ENCODE measurements around the gene CMKLR1.

Gene CMKLR1

GRCh38 chr12:108337235-108338223 is 1.6 kb downstream of the CMKLR1 start:
- H3K4me3 ChIP-seq (ENCODE audit: low read depth, low read length): no peak overlapping the region
- DNase-seq (ENCODE audit: low read depth): no peak
- TF ChIP-seq CTCF (IDR thresholded peaks at IDR 0.05; ENCODE audit: low read depth, low read length, missing control alignments): peak; percentile 70

- peak; percentile 89 for DNase-seq (ENCODE audit: low read depth)
Observed at GRCh38 chr12:108335349-108336119, 3.6 kb downstream of the CMKLR1 start.

GRCh38 chr12:108333898-108334699 is 5.0 kb downstream of the CMKLR1 start:
- DNase-seq (ENCODE audit: low read depth): peak; percentile 72

More at GRCh38 chr12:108335349-108336119, 3.6 kb downstream of the CMKLR1 start:
- no peak for TF ChIP-seq CTCF (IDR thresholded peaks at IDR 0.05; ENCODE audit: low read depth, low read length, missing control alignments)
- no peak overlapping the region for H3K4me3 ChIP-seq (ENCODE audit: low read depth, low read length)

GRCh38 chr12:108332791-108333382 is 6.2 kb downstream of the CMKLR1 start:
- TF ChIP-seq CTCF (IDR thresholded peaks at IDR 0.05; ENCODE audit: low read depth, low read length, missing control alignments): no peak
- no peak for DNase-seq (ENCODE audit: low read depth)
- no peak overlapping the region for H3K4me3 ChIP-seq (ENCODE audit: low read depth, low read length)

More at GRCh38 chr12:108333898-108334699, 5.0 kb downstream of the CMKLR1 start:
- TF ChIP-seq CTCF (IDR thresholded peaks at IDR 0.05; ENCODE audit: low read depth, low read length, missing control alignments): no peak
- H3K4me3 ChIP-seq (ENCODE audit: low read depth, low read length): no peak overlapping the region

GRCh38 chr12:108328420-108328819 is 10.7 kb downstream of the CMKLR1 start:
- no peak for DNase-seq (ENCODE audit: low read depth)
- H3K4me3 ChIP-seq (ENCODE audit: low read depth, low read length): no peak overlapping the region
- TF ChIP-seq CTCF (IDR thresholded peaks at IDR 0.05; ENCODE audit: low read depth, low read length, missing control alignments): no peak

Measured in GM12864 (cell line).